EL (cell line): ENCODE results near the gene C1orf159.
A peak's percentile ranks its signal among the peaks of the same experiment; 100 is the strongest.
"Not testable (repeated sequence)": the region's sequence is repeated elsewhere in the genome, so short reads cannot be mapped to it uniquely, and the experiment has no call there.

Experiments
- DNase-seq: peaks from one replicate; pipeline ENCODE4 v3.0.0-alpha.2; 2016

The C1orf159 gene

GRCh38 chr1:1063945-1064831 is 51.7 kb downstream of the C1orf159 start:
- peak; percentile 89 for DNase-seq

DNA sequence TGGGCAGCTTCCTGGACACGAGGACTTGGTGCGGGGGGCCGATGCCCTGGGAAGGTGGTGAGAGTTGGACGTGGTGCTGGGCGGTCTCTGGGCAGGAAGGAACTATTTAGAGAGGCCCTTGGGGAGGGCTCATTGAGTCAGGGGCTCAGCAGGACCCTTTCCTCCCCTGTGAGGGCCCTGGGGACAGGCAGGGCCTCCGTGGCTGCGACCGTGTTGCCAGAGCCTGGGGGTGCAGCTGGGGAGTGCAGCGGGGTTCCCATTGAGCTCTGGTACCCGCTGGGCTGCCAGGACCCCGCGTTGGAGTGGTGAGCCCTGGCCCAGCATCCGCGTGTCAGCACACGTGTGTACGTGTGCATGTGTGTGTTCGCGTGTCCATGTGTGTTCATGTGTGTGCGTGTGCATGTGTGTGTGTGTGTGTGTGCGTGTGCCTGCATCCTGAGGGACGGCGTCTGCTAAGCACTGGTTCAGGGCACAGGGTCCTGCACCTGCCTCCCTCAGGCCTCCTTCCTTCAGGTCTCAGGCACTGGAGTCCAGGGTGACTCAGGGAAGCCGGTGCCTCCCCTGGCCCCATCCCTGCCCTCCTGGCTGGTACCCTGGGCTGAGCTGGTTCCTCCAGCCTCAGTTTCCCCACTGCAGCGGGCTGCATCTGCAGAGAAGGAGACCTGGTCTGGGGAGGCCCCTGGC is 52.5 kb downstream of the C1orf159 start:
- DNase-seq, result no peak

- no peak for DNase-seq
These were observed 53.3 kb downstream of the C1orf159 start for GRCh38 chr1:1062348-1063163.

GRCh38 chr1:1061682-1062345 is 54.1 kb downstream of the C1orf159 start:
- DNase-seq, result no peak

DNA sequence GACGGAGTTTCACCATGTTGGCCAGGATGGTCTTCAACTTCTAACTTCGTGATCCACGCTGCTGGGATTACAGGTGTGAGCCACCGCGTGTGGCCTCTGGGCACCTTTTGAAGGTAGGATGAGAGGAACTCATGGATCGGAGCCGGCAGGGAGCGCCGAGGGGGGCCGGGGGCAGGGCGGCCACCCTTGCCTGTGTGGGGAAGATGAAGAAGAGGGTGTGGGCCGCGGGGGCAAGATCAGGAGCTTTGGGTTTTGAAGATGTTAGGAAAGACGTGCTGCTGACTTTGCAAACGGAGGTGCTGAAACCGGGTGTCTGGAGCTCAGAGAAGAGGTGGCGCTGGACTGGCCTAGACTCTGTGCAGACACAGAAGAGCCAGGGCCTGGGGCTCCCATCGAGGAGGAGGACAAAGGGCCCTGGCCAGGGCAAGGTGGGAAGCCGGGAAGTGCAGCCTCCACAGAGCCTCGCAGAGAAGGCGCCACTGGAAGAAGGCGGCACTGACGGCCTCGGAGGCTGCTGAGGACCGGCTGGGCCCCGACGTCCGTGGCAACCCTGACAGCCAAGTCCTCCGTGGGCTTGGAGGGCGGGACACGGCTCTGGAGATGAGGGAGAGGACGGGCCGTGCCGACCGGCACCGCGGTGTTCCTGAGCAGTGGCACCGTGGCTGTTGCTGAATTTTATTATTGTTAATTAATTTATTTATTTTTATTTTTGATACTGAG is 55.4 kb downstream of the C1orf159 start:
- no peak for DNase-seq

- DNase-seq, result peak; percentile 82
These were observed 56.2 kb downstream of the C1orf159 start for GRCh38 chr1:1059494-1060280.

DNA sequence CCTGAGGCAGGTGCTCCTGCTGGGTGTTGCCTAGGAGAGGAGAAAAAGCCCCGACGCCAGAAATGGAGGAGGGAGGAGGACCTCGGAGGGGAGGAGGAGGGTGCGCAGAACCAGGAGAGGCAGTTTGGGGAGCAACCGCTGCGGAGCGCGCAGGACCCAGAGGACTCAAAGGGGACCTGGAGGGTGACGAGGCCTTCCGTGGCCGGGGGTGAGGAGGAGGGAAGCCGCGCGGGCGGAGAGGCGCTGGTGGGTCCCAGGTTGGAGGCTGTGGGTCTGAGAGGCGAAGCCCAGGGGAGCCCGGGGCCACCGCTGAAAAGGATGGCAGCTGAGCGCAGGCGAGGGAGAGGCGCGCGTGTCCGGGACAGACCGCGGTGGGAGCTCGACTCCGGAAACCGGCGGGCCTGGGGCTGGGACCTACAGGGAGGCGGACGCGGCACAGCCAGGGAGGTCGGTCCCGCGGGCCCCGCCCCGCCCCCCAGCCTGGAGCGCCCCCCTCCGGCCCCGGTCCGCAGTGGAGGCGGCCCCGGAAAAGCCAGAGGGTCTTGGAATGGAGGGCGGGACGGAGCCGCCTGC is 56.9 kb downstream of the C1orf159 start:
- DNase-seq, result peak; percentile 54

- no peak for DNase-seq
These were observed 57.6 kb downstream of the C1orf159 start for GRCh38 chr1:1058088-1058905.

- not testable (repeated sequence) for DNase-seq
These were observed 58.2 kb downstream of the C1orf159 start for GRCh38 chr1:1057769-1058087.

- no peak for DNase-seq
These were observed 59.8 kb downstream of the C1orf159 start for GRCh38 chr1:1055841-1056736.

DNA sequence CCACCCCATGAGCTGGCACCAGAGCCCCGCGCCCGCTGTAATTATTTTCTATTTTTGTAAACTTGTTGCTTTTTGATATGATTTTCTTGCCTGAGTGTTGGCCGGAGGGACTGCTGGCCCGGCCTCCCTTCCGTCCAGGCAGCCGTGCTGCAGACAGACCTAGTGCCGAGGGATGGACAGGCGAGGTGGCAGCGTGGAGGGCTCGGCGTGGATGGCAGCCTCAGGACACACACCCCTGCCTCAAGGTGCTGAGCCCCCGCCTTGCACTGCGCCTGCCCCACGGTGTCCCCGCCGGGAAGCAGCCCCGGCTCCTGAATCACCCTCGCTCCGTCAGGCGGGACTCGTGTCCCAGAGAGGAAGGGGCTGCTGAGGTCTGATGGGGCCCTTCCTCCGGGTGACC is 60.9 kb downstream of the C1orf159 start:
- DNase-seq, result no peak

DNA sequence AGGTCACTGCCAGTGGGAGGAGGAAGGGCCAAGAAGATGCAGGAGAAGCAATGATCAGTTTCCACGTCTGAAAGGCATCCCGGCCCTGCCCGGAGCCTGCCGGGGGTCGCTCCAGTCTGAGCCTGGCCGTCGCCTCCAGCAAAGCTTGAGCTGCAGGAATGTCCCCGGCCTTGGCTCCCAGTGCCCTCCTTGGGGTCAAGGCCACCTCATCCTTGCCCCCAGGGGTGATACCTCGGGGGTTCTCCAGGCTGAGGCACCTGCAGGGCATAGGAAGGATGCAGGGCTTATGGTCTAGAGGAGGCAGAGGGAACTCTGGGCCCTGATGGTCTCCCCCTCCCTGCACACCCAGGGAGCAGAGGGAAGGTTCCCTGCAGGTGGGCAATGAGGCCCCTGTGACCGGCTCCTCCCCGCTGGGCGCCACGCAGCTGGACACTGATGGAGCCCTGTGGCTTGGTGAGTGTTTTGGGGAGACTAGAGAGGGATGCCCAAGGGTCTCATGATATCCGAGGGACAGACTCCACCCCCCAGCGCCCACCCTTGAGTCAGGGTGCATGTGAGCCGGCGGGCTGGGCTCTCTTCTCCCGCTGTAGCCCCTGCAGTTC is 61.7 kb downstream of the C1orf159 start:
- DNase-seq, result no peak

DNA sequence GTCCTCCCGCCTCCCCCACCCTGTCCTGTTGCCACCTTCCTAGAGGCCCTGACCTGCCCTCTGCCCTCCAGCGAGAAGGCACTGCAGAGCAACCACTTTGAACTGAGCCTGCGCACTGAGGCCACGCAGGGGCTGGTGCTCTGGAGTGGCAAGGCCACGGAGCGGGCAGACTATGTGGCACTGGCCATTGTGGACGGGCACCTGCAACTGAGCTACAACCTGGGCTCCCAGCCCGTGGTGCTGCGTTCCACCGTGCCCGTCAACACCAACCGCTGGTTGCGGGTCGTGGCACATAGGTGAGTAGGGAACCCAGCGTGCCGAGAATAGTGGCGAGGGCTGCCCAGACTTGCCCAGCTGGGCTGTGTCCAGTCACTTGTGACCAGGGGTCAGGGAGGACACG is 62.2 kb downstream of the C1orf159 start:
- DNase-seq, result no peak

GRCh38 chr1:1053022-1053421 is 62.9 kb downstream of the C1orf159 start:
- DNase-seq, result no peak

DNA sequence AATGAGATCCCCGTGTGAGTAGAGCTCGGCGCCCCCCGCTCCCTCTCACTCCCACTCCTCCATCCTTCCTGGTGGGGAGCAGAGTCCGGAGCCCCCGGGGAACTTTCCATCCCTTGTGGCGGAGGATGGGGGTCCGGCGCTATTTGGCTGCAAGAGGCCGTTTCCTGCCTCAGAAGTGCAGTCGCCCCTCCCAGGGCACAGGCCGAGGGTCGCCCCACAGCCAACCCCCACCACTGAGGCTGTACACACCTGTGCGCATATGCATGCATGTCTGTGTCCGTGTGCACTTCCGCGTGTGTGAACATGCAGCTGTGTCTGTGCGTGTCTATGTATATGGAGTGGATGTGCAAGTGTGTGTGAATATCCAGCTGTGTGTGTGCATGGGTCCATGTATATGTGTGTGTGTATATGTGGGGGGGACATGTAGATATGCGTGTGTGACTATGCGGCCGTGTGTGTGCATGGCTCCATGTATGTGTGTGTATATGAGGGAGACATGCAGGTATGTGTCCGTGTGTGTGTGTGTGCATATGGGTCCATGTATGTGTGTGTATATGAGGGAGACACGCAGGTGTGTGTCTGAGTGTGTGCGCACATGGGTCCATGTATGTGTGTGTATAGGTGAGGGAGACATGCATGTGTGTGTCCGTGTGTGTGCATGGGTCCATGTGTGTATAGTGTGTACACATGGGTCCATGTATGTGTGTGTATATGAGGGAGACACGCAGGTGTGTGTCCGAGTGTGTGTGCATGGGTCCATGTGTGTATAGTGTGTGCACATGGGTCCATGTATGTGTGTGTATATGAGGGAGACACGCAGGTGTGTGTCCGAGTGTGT is 63.7 kb downstream of the C1orf159 start:
- DNase-seq, result no peak

GRCh38 chr1:1051127-1051810 is 64.6 kb downstream of the C1orf159 start:
- DNase-seq, result no peak

GRCh38 chr1:1050577-1051052 is 65.3 kb downstream of the C1orf159 start:
- no peak for DNase-seq
